Hepatic stellate cell (primary cell): ENCODE data around the gene ACOT12.
"Not testable (repeated sequence)": the region's sequence is repeated elsewhere in the genome, so short reads cannot be mapped to it uniquely, and the experiment has no call there.

Source experiments
- DNase-seq: peaks from one replicate; pipeline ENCODE4 v3.0.0; 2011; ENCODE audit warnings: low spot score

Gene ACOT12

DNA sequence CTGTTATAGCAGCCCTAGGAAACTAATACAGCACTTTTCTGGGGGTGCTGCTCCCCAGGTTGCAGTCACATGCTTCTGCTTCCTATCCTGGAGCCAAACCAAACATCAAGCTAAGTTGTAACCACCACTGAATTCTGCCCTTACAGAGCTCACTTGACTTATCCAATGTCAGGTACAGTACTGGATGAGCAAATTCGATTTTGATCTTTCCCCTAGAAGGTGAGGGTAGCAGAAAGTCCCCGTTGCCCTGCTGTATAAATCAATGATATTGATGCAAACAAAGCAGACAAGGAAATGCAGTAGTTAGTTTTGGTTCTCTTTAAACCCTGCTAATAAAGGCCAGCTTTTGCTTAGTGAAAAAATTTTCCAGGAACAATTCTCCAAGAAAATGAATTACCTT lies 56.1 kb downstream of the ACOT12 start:
- DNase-seq: no peak

DNA sequence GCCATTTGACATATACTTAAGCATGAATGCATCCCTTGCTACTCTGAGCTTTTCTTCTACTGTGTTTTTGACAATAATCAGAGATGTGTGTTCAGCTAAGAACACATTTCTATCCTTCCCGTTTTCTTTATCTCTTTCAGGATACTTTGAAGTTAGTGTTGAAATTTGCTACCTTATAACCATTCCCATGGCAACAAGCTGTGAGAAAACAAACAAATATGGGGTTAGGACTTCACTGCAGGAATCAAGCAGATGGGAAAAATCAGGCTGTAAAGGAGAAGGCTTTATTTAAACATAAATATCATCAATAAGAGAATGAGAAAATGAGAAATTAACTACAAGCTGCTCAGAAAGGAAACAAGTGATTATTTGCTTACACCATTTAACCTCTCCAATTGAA lies 57.4 kb downstream of the ACOT12 start:
- DNase-seq: no peak

- DNase-seq: no peak
Observed at GRCh38 chr5:81335946-81336345, 58.0 kb downstream of the ACOT12 start.

- no peak for DNase-seq
Observed at GRCh38 chr5:81334304-81335061, 59.5 kb downstream of the ACOT12 start.

DNA sequence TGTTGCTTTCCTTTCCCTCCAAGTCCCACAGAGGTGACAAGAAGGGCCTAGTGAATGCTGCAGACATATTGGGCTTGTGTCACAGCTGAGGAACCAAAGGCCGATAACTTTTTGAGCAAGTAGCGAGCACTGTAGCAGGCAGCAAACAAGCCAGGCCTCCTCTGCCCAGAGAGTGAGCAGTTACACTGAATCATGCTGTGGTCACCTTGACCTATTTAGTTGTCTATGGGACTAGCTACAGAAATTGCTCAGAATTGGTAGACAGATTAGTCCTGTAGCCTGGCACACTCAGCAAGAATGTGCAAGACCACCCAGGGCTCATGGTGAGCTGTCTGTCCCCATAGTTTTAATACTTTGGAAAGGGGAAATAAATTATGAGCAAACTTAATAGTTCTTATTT lies 67.4 kb downstream of the ACOT12 start:
- no peak for DNase-seq

DNA sequence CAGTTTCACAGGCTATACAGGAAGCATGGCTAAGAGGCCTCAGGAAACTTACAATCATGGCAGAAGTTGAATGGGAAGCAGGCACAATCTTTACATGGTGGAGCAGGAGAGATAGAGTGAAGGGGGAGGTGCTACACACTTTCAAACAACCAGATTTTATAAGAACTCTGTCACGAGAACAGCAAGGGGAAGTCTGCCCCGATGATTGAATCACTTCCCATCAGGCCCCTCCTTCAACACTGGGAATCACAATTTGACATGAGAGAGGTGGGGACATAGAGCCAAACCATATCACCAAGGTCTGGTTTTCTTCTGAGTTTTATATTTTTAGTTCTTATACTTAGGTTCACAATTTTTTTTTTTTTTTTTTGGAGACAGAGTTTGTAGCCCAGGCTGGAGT lies 76.4 kb downstream of the ACOT12 start:
- no peak for DNase-seq

- DNase-seq: no peak
Observed at GRCh38 chr5:81316571-81316970, 77.4 kb downstream of the ACOT12 start.

GRCh38 chr5:81315830-81316229 lies 78.1 kb downstream of the ACOT12 start:
- DNase-seq: no peak

GRCh38 chr5:81315336-81315735 lies 78.6 kb downstream of the ACOT12 start:
- DNase-seq: peak; percentile 14

GRCh38 chr5:81314581-81314980 lies 79.4 kb downstream of the ACOT12 start:
- no peak for DNase-seq

DNA sequence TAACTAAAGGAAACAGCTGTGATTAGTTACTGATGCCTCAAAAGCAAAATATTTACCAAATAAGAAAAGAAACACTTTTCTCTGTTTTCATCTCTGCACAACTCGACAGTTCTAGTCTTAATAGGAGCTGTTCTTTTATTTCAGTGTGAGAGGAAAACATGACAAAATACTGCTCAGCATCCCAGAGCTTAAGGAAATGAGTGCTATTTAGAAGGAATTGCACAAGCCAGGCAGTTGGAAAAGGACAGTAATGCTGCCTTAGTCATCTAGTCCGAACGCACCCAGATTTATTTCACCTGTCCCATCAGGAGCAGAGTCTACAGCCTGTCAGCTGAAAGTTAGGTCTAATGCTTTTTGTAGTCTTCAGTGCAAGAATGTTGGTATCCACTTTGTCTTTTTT lies 80.2 kb downstream of the ACOT12 start:
- no peak for DNase-seq

- no peak for DNase-seq
Observed at GRCh38 chr5:81313278-81313677, 80.7 kb downstream of the ACOT12 start.

GRCh38 chr5:81310402-81311063 lies 83.4 kb downstream of the ACOT12 start:
- no peak for DNase-seq

- DNase-seq: no peak
Observed at GRCh38 chr5:81308836-81309235, 85.1 kb downstream of the ACOT12 start.

- DNase-seq: no peak
Observed at GRCh38 chr5:81305785-81306184, 88.1 kb downstream of the ACOT12 start.

DNA sequence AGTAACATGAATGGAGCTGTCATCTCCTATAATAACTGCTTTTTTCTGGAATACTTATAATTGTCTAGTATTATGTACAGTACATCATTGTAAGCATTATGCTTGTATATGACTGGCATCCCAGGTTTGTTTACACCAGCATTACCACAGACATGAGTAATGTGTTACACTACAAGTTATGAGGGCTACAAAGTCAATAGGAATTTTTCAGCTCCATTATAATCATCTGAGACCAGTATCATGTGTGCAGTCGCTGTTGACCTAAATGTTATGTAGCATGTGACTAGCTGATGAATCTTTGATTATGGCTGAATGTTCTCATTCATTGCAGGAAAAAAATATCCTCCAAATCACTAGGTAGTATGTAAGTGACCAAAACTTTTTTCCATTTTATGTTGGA lies 90.4 kb downstream of the ACOT12 start:
- peak; percentile 12 for DNase-seq

DNA sequence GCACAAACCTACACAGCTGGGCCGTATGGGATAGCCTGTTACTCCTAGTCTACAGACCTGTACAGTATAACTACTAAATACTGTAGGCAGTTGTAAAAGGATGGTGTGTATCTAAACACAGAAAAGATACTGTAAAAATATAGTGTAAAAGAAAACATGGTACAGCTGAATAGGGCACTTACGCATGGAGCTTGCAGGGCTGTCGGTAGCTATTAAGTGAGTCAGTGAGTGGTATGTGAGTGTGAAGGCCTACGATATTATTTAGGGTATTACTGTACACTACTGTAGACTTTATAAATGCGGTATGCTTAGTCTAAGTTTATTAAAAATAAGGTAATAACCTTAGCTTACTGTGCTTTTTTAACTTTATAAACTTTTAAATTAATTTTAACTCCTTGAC lies 91.3 kb downstream of the ACOT12 start:
- DNase-seq: no peak

DNA sequence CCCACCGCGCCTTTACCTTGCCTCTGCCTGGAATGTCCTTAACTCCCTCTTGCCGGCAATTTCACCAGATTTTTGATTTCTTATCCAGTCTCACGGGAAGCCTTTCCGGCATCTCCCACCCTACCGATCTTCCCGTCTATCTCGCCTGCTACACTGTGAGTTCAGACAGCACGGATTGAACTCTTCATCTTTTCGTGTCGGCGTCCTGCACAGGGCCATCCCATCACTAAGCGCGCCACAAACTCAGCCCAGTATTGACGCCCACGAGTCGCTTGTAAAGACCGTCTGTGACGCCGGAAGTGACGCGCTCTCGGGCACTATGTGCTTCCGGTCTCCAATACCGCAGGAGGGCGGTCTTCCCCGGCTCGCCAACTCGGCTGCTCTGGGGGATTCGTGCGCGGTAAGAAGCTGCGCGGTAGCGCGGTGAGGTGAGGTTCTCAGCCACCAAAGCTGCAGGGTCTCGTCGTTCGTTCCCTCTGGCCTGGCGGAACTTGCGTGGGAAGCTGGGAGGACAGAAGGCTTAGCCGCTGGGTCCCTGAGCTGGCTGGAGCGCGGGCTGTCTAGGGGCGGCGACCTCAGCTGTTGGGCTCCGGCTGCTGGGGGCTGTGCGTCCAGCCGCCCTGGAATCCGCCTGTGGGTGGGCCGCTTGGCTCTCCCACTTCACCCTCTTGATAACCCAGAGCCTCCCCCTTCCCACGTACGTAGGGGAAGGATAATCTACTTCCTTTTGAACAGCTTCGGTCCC lies 92.5 kb downstream of the ACOT12 start, which contains the start of gene ZCCHC9:
Gene ZCCHC9 (plus strand): TSS at position 317 of the 745 bp plus-strand sequence. CDS start 3,171 bp downstream, outside the sequence.
- peak; percentile 83 for DNase-seq

- DNase-seq: no peak
Observed at GRCh38 chr5:81300921-81301270, 93.0 kb downstream of the ACOT12 start.

GRCh38 chr5:81297531-81297930 lies 96.4 kb downstream of the ACOT12 start:
- DNase-seq: no peak

DNA sequence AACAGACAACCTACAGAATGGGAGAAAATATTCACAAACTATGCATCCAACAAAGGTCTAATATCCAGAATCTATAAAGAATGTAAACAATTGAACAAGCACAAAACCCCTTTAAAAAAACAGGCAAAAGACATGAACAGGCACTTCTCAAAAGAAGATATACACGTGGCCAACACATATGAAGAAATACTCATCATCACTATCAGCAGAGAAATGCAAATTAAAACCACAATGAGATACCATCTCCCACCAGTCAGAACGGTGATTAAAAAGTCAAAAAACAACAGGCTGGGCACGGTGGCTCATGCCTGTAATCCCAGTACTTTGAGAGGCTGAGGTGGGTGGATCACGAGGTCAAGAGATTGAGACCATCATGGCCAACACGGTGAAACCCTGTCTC lies 99.9 kb downstream of the ACOT12 start:
- not testable (repeated sequence) for DNase-seq

GRCh38 chr5:81292130-81292529 lies 101.8 kb downstream of the ACOT12 start:
- DNase-seq: no peak

GRCh38 chr5:81290146-81290545 lies 103.8 kb downstream of the ACOT12 start:
- DNase-seq: no peak
